Lung (tissue), 12 donors: ENCODE measurements around the gene C1QTNF6. TPM values are rescaled to one million over a fixed set of nuclear protein-coding genes. Genes with fewer than 3 reads are reported as not detected.

ENCODE experiments used
- ATAC-seq: fragments of 200-7000 bp; cut with Tn5 transposase; one replicate; pipeline ENCODE4 v1.9.1; 2020; ENCODE audit warnings: moderate number of reproducible peaks; ENCODE audit not compliant: insufficient read depth, low FRiP score
- DNase-seq, 3 donors: peaks; one replicate each; pipeline ENCODE4 v3.0.0-alpha.2; 2013 to 2017
- H3K27ac ChIP-seq, 2 donors: one replicate each; pipeline ENCODE4 v1.5.1; 2013; ENCODE audit warnings: mild to moderate bottlenecking in 2 of 2, moderate library complexity in 2 of 2, control low read depth in 1 of 2, inconsistent platforms in 1 of 2, low read depth in 1 of 2, low read length in 1 of 2
- H3K27me3 ChIP-seq, 3 donors: one replicate each; pipeline ENCODE4 v1.5.1; 2013; ENCODE audit warnings: low read length in 2 of 3; ENCODE audit not compliant: control insufficient read depth in 3 of 3, insufficient read depth in 3 of 3
- H3K36me3 ChIP-seq, 4 donors: one replicate each; pipeline ENCODE4 v1.5.1; 2013; ENCODE audit warnings: low read length in 4 of 4, mild to moderate bottlenecking in 1 of 4, moderate library complexity in 1 of 4; ENCODE audit not compliant: control insufficient read depth in 4 of 4, insufficient read depth in 4 of 4
- H3K4me1 ChIP-seq, 5 donors: one replicate each; pipeline ENCODE4 v1.5.1; 2013; ENCODE audit warnings: low read length in 5 of 5, mild to moderate bottlenecking in 2 of 5, moderate library complexity in 1 of 5; ENCODE audit not compliant: control insufficient read depth in 5 of 5, insufficient read depth in 5 of 5
- H3K4me3 ChIP-seq: one replicate; pipeline ENCODE4 v1.5.1; 2013; ENCODE audit warnings: mild to moderate bottlenecking, control low read depth, moderate library complexity
- H3K9ac ChIP-seq, 2 donors: one replicate each; pipeline ENCODE4 v1.5.1; 2013; ENCODE audit warnings: low read length in 2 of 2, control low read depth in 1 of 2; ENCODE audit not compliant: insufficient read depth in 1 of 2
- H3K9me3 ChIP-seq, 4 donors: one replicate each; pipeline ENCODE4 v1.5.1; 2013; ENCODE audit warnings: low read length in 3 of 4, mild to moderate bottlenecking in 1 of 4, moderate library complexity in 1 of 4; ENCODE audit not compliant: control insufficient read depth in 4 of 4, insufficient read depth in 3 of 4
- WGBS, 2 donors: extraction: QIAGEN DNeasy Blood & Tissue Kit; methylation state at CpG; one replicate each; pipeline ENCODE4 v1.1.7; 2013; 5-methylcytosine and 5-hydroxymethylcytosine counted together
- polyA plus RNA-seq, 2 donors: library from polyadenylated mRNA; stranded (reverse); fragments of 200-250 nt; gene quantifications; one replicate each; pipeline ENCODE4 v1.2.1, GENCODE V29; 2013
- total RNA-seq, 2 donors: library from RNA; depleted of rRNA in 1 of 2; stranded (reverse); fragments of >200 nt in 1 of 2; gene quantifications; one replicate each; pipeline ENCODE4 v1.2.1, GENCODE V29; 2014 to 2021
- TF ChIP-seq, protein P1 (sequence below): IDR thresholded peaks from 2 replicates; pipeline ENCODE4 v1.5.1; 2012; ENCODE audit warnings: mild to moderate bottlenecking; ENCODE audit errors: control extremely low read depth, extremely low read depth
- donor health status: control.
- donor health status: control.
- donor health status: Bipolar disorder and iron deficiency.
- donor health status: healthy.
- donor health status: DM: yes; HTN: yes; CAD: no.

C1QTNF6 gene
- total and polyA plus RNA-seq, 4 donors: 3.8 to 14.0 (median 4.3) TPM

GRCh38 chr22:37209140-37209845 is 21.2 kb upstream of the C1QTNF6 start:
- 82 to 83% methylated on average over 9 of the region's 9 CpGs for WGBS, 2 donors
- ATAC-seq: no peak
- TF ChIP-seq, protein P1, sequence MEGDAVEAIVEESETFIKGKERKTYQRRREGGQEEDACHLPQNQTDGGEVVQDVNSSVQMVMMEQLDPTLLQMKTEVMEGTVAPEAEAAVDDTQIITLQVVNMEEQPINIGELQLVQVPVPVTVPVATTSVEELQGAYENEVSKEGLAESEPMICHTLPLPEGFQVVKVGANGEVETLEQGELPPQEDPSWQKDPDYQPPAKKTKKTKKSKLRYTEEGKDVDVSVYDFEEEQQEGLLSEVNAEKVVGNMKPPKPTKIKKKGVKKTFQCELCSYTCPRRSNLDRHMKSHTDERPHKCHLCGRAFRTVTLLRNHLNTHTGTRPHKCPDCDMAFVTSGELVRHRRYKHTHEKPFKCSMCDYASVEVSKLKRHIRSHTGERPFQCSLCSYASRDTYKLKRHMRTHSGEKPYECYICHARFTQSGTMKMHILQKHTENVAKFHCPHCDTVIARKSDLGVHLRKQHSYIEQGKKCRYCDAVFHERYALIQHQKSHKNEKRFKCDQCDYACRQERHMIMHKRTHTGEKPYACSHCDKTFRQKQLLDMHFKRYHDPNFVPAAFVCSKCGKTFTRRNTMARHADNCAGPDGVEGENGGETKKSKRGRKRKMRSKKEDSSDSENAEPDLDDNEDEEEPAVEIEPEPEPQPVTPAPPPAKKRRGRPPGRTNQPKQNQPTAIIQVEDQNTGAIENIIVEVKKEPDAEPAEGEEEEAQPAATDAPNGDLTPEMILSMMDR: no peak
- no peak overlapping the region for H3K27ac ChIP-seq
- H3K27me3 ChIP-seq: peaks cover 0 to 3% (median 0%) of the 10 kb centered on the region in 3 donors
- H3K9ac ChIP-seq: no peak overlapping the region
- no peak for DNase-seq
- peaks cover 0 to 5% (median 0%) of the 10 kb centered on the region in 5 donors for H3K4me1 ChIP-seq
- no peaks in the 10 kb centered on the region for H3K36me3 ChIP-seq
- H3K9me3 ChIP-seq: no peaks in the 10 kb centered on the region
- H3K4me3 ChIP-seq: no peak overlapping the region

GRCh38 chr22:37208401-37209139 is 20.5 kb upstream of the C1QTNF6 start:
- H3K4me3 ChIP-seq: no peak overlapping the region
- H3K9ac ChIP-seq: no peak overlapping the region
- TF ChIP-seq, protein P1: no peak
- ATAC-seq (no peak), DNase-seq (no peak)
- H3K27ac ChIP-seq: no peak overlapping the region
- no peaks in the 10 kb centered on the region for H3K9me3 ChIP-seq
- 86 to 89% methylated on average over 7 of the region's 7 CpGs for WGBS, 2 donors
- H3K27me3 ChIP-seq: peaks cover 0 to 3% (median 0%) of the 10 kb centered on the region in 3 donors
- peaks cover 0 to 5% (median 0%) of the 10 kb centered on the region in 5 donors for H3K4me1 ChIP-seq
- no peaks in the 10 kb centered on the region for H3K36me3 ChIP-seq

DNA sequence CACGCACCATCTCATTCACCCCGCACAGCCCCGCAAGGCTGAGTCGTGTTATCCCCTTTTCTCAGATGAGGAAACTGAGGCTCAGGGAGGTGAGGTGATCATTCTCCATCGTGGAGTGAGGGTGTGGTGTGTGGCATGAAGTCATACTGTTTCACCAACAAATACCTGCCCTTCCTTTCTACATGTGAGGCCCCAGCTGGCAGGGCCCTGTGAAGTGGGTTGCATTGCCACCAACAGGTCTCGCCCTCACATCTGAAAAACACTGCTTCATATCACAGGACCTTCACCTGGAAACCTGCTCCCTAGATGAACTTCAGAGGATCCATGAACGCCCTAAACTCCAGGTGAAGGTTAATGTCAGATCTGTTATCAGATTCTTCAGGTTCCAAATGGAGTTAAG is 19.9 kb upstream of the C1QTNF6 start:
- 84 to 91% methylated on average over 7 of the region's 7 CpGs for WGBS, 2 donors
- DNase-seq (no peak), ATAC-seq (no peak)
- TF ChIP-seq, protein P1: no peak
- Histone ChIP-seq H3K27me3 (peaks cover 0 to 3% (median 0%) of the 10 kb centered on the region in 3 donors), H3K36me3 (no peaks in the 10 kb centered on the region), H3K4me3 (no peak overlapping the region), H3K9ac (peak overlapping the region in 1 of 2 donors; percentile 2), H3K27ac (no peak overlapping the region), H3K4me1 (peaks cover 0 to 5% (median 0%) of the 10 kb centered on the region in 5 donors), H3K9me3 (no peaks in the 10 kb centered on the region)
